ENCODE results near the gene ITGB4. TPM values are rescaled to one million over a fixed set of nuclear protein-coding genes. Genes with fewer than 3 reads are reported as not detected.

Gene ITGB4
- total RNA-seq, 1 donor from 2014 or later, result 0.54 TPM

DNA sequence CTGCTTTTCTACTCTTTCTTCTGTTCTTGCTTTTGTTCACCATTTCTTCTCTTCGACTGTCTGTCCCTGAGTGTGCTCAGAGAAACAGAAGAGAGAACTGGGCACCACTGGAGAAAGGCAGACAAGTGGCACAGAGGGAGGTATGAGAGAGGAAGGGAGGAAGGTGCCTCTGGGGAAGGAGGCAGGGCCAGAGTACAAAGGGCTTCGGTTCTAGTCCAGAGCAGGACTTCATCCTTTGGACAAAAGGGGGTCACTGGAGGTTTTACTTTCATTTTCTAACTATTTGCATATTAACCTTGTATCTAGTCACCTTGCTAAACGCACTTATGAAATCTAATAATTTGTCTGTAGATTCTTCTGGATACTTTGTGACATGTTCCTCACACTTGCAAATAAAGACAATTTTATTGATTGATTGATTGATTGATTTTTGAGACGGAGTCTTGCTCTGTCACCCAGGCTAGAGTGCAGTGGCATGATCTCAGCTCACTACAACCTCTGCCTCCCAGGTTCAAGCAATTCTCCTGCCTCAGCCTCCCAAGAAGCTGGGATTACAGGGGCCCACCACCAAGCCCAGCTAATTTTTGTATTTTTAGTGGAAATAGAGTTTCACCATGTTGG is 13.5 kb downstream of the ITGB4 start:
- DNase-seq (ENCODE audit: low spot score), result no peak
- Mint-ChIP-seq H3K9me3 (ENCODE audit: unreplicated experiment) (no peaks in the 10 kb centered on the region), H3K4me1 (ENCODE audit: unreplicated experiment) (no peaks in the 10 kb centered on the region), H3K27ac (ENCODE audit: unreplicated experiment) (no peak overlapping the region), H3K36me3 (ENCODE audit: low read depth, unreplicated experiment) (no peaks in the 10 kb centered on the region), H3K4me3 (ENCODE audit: unreplicated experiment) (no peak overlapping the region), H3K27me3 (ENCODE audit: unreplicated experiment) (peaks cover 8% of the 10 kb centered on the region)
- TF ChIP-seq, protein P1, sequence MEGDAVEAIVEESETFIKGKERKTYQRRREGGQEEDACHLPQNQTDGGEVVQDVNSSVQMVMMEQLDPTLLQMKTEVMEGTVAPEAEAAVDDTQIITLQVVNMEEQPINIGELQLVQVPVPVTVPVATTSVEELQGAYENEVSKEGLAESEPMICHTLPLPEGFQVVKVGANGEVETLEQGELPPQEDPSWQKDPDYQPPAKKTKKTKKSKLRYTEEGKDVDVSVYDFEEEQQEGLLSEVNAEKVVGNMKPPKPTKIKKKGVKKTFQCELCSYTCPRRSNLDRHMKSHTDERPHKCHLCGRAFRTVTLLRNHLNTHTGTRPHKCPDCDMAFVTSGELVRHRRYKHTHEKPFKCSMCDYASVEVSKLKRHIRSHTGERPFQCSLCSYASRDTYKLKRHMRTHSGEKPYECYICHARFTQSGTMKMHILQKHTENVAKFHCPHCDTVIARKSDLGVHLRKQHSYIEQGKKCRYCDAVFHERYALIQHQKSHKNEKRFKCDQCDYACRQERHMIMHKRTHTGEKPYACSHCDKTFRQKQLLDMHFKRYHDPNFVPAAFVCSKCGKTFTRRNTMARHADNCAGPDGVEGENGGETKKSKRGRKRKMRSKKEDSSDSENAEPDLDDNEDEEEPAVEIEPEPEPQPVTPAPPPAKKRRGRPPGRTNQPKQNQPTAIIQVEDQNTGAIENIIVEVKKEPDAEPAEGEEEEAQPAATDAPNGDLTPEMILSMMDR (IDR thresholded peaks at IDR 0.05; ENCODE audit: unreplicated experiment), result no peak

DNA sequence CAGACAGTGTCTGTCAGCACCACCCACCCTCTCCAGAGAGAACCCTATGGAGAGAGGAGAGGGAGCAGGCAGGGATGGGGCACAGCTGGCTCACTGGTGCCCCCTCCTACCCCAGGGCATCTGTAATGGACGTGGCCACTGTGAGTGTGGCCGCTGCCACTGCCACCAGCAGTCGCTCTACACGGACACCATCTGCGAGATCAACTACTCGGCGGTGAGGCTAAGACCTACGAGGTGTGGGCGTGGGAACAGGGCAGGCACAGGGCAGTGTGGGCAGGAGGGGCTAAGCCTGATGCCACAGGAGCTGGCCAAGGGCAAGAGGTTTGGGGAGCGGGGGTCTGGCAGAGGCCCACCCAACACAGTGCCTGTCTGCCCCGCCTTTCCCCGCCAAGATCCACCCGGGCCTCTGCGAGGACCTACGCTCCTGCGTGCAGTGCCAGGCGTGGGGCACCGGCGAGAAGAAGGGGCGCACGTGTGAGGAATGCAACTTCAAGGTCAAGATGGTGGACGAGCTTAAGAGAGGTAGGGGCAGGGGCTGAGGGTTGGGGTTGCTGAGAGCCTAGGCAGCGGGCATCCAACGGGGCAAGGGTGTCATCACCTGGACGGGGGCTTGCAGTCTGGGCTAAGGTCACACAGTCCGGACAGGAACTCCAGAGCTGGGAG is 15.0 kb downstream of the ITGB4 start:
- Mint-ChIP-seq H3K27me3 (ENCODE audit: unreplicated experiment) (peaks cover 8% of the 10 kb centered on the region), H3K4me1 (ENCODE audit: unreplicated experiment) (no peaks in the 10 kb centered on the region), H3K9me3 (ENCODE audit: unreplicated experiment) (no peaks in the 10 kb centered on the region), H3K4me3 (ENCODE audit: unreplicated experiment) (no peak overlapping the region), H3K36me3 (ENCODE audit: low read depth, unreplicated experiment) (no peaks in the 10 kb centered on the region), H3K27ac (ENCODE audit: unreplicated experiment) (no peak overlapping the region)
- DNase-seq (ENCODE audit: low spot score), result no peak
- TF ChIP-seq, protein P1 (IDR thresholded peaks at IDR 0.05; ENCODE audit: unreplicated experiment), result no peak

DNA sequence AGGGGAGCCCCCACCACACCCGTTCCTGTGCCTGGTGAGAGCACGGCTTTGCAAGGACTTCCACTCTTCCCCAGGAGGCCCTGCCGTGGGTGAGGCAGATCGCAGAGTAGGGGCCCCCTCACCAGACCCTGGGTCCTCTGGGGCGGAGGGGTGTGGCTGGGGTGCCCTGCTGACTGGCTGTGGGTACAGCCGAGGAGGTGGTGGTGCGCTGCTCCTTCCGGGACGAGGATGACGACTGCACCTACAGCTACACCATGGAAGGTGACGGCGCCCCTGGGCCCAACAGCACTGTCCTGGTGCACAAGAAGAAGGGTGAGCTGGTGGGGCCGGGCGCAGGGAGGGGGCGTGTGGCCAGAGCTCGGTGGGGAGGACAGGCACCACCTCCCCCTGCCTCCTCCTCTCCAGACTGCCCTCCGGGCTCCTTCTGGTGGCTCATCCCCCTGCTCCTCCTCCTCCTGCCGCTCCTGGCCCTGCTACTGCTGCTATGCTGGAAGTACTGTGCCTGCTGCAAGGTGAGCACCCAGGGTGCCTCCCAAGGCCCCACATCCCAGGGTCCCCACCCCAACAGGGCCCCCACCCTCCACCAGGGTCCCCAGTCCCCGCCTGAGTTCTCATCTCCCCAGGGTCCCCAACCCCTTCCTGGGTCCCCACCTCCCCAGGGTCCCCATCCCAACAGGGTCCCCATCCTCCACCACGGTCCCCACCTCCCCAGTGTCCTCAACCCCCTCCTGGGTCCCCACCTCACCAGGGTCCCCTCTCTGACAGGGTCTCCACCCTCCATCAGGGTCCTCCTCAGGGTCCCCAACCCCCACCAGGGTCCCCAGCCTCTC is 16.1 kb downstream of the ITGB4 start:
- Mint-ChIP-seq H3K9me3 (ENCODE audit: unreplicated experiment) (no peaks in the 10 kb centered on the region), H3K27ac (ENCODE audit: unreplicated experiment) (no peak overlapping the region), H3K27me3 (ENCODE audit: unreplicated experiment) (peaks cover 4% of the 10 kb centered on the region), H3K4me1 (ENCODE audit: unreplicated experiment) (no peaks in the 10 kb centered on the region), H3K4me3 (ENCODE audit: unreplicated experiment) (no peak overlapping the region), H3K36me3 (ENCODE audit: low read depth, unreplicated experiment) (no peaks in the 10 kb centered on the region)
- no peak for DNase-seq (ENCODE audit: low spot score)
- TF ChIP-seq, protein P1 (IDR thresholded peaks at IDR 0.05; ENCODE audit: unreplicated experiment), result no peak

DNA sequence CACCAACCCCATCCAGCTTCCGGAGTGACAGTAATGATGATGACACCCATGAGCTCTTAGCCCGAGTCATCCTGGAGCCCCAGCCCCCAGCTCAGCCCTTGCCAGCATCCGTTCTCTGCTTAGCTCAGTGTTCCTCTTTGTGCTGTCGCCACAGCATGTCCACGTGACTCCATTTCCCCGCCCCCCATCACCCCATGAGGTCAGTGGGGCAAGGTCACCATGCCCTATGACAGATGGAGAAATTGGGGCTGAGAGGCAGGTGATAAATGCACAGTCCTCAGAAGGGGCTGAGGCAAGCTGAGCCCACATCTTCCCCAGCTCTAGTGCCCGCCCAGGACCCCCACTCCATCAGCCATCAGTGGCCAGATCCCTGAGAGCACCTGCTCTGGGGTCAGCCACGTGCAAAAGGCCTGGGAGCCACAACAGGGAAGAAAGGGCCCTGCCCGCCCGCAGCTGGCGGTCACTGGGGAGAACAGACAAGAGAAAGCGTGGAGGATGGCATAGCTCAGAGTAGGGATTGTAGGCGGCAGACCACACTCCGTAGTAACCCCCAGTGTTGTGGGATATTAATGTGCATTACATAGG is 17.1 kb downstream of the ITGB4 start:
- DNase-seq (ENCODE audit: low spot score), result no peak
- Mint-ChIP-seq H3K27ac (ENCODE audit: unreplicated experiment) (no peak overlapping the region), H3K9me3 (ENCODE audit: unreplicated experiment) (no peaks in the 10 kb centered on the region), H3K4me1 (ENCODE audit: unreplicated experiment) (no peaks in the 10 kb centered on the region), H3K27me3 (ENCODE audit: unreplicated experiment) (peaks cover 3% of the 10 kb centered on the region), H3K36me3 (ENCODE audit: low read depth, unreplicated experiment) (no peaks in the 10 kb centered on the region), H3K4me3 (ENCODE audit: unreplicated experiment) (no peak overlapping the region)
- TF ChIP-seq, protein P1 (IDR thresholded peaks at IDR 0.05; ENCODE audit: unreplicated experiment), result no peak

All from endothelial cell (in vitro differentiated cells).